GM20000 (cell line): ENCODE results near the gene KCNH3.

Experiments
- DNase-seq: peaks from one replicate; pipeline ENCODE4 v3.0.0; 2012; ENCODE audit warnings: low spot score
- CTCF ChIP-seq: IDR thresholded peaks from 2 replicates; pipeline ENCODE4 v1.5.1; 2012; ENCODE audit warnings: mild to moderate bottlenecking, control low read depth; ENCODE audit errors: extremely low read depth, missing control alignments

Gene KCNH3

GRCh38 chr12:49543221-49543913 is 4.5 kb downstream of the KCNH3 start:
- no peak for DNase-seq
- no peak for TF ChIP-seq CTCF

- DNase-seq = no peak
- TF ChIP-seq CTCF = no peak
Observed at GRCh38 chr12:49543914-49544815, 5.3 kb downstream of the KCNH3 start.

- no peak for DNase-seq
Observed at GRCh38 chr12:49545815-49546214, 7.0 kb downstream of the KCNH3 start.

GRCh38 chr12:49546481-49546880 is 7.7 kb downstream of the KCNH3 start:
- no peak for TF ChIP-seq CTCF
- no peak for DNase-seq

More at GRCh38 chr12:49545815-49546214, 7.0 kb downstream of the KCNH3 start:
- no peak for TF ChIP-seq CTCF

- no peak for TF ChIP-seq CTCF
- DNase-seq = no peak
Observed at GRCh38 chr12:49547090-49547690, 8.4 kb downstream of the KCNH3 start.

- no peak for DNase-seq
- no peak for TF ChIP-seq CTCF
Observed at GRCh38 chr12:49548481-49548821, 9.6 kb downstream of the KCNH3 start.
